Stimulated activated CD4-positive, alpha-beta T cell treated with anti-CD3 and anti-CD28 coated beads, TNF-alpha, amount 100 ng/mL, for 24 hours (primary cell): Measurements from ENCODE around the gene HIBADH.

ENCODE experiments used
- DNase-seq, 3 experiments: peaks; one replicate each; pipeline ENCODE4 v3.0.0-alpha.2; 2020; ENCODE audit warnings: low read depth in 3 of 3

The HIBADH gene

GRCh38 chr7:27492224-27492623 is 170.5 kb downstream of the HIBADH start:
- DNase-seq: no peak

GRCh38 chr7:27491534-27491933 is 171.1 kb downstream of the HIBADH start:
- no peak for DNase-seq

GRCh38 chr7:27487509-27487908 is 175.2 kb downstream of the HIBADH start:
- DNase-seq: no peak

GRCh38 chr7:27484451-27484850 is 178.2 kb downstream of the HIBADH start:
- no peak for DNase-seq

GRCh38 chr7:27482219-27482618 is 180.5 kb downstream of the HIBADH start:
- DNase-seq: no peak

GRCh38 chr7:27478556-27478955 is 184.1 kb downstream of the HIBADH start:
- DNase-seq: no peak

- DNase-seq: no peak
These were observed 184.6 kb downstream of the HIBADH start for GRCh38 chr7:27478084-27478483.

- DNase-seq: no peak
These were observed 186.2 kb downstream of the HIBADH start for GRCh38 chr7:27476493-27476892.
